BLaER1 treated with 17β-estradiol and CSF1 and Interleukin-3, amounts not matched to agents 10 nM and 100 nM (cell line): ENCODE data around the gene COX7B2.

Experiments used
- H3K27ac ChIP-seq, 11 experiments: shearing (Covaris generic); formaldehyde crosslinking; 2 replicates each; pipeline ENCODE4 v1.8.1; 2022
- H3K27me3 ChIP-seq, 11 experiments: shearing (Covaris generic); formaldehyde crosslinking; 2 replicates each; pipeline ENCODE4 v1.8.1; 2022
- H3K36me3 ChIP-seq, 11 experiments: shearing (Covaris generic); formaldehyde crosslinking; 2 replicates each; pipeline ENCODE4 v1.8.1; 2022
- H3K4me1 ChIP-seq, 10 experiments: shearing (Covaris generic); formaldehyde crosslinking; 2 replicates each; pipeline ENCODE4 v1.8.1; 2022
- H3K4me2 ChIP-seq, 11 experiments: shearing (Covaris generic); formaldehyde crosslinking; 2 replicates each; pipeline ENCODE4 v1.8.1; 2022
- H3K4me3 ChIP-seq, 10 experiments: shearing (Covaris generic); formaldehyde crosslinking; 2 replicates each; pipeline ENCODE4 v1.8.1; 2022
- H3K9ac ChIP-seq, 11 experiments: shearing (Covaris generic); formaldehyde crosslinking; 2 replicates each; pipeline ENCODE4 v1.8.1; 2022
- H3K9me3 ChIP-seq, 11 experiments: shearing (Covaris generic); formaldehyde crosslinking; replicated peaks in 1 of 11; 2 replicates each; pipeline ENCODE4 v1.8.1; 2022
- H4K20me1 ChIP-seq, 11 experiments: shearing (Covaris generic); formaldehyde crosslinking; 2 replicates each; pipeline ENCODE4 v1.8.1; 2022
- Cebpa-rat ChIP-seq, 11 experiments: shearing (Covaris generic); IDR thresholded peaks; 2 replicates each; pipeline ENCODE4 v1.8.1; 2022

The COX7B2 gene, protein sequence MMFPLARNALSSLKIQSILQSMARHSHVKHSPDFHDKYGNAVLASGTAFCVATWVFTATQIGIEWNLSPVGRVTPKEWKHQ

DNA sequence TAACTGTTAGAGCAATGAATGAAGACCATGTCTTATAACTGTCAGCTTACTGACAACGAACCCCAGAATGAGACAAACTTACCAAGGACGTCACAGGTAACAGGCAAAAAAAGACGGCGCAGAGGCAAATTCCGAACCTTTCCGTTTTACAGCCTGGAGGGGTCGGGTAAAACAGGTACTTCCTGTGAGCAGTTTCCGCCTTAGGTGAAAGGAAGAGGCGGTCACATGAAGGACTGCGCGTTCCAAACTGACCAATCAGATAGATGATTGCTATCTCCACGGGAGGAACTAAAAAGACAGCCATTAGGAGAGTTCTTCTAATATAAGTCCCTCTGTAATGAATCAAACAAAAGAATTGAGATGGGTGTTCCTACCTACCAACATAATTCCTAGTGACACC is at the start of gene COX7B2:
TSS of gene COX7B2 (minus strand) at position 168 of the 400 bp plus-strand sequence. CDS start 174,053 bp downstream, outside the sequence.
- H3K9ac ChIP-seq: no peak within 1 kb of the TSS
- H3K27ac ChIP-seq: no peak within 1 kb of the TSS
- no peak for TF ChIP-seq Cebpa-rat (IDR thresholded peaks at IDR 0.05)
- no peaks in the 10 kb centered on the region for H3K27me3 ChIP-seq
- no peaks in the 10 kb centered on the region for H3K4me1 ChIP-seq
- peaks cover 0 to 6% (median 0%) of the 10 kb centered on the region in 11 experiments; a peak in 1 of 22 replicates for H3K9me3 ChIP-seq
- no peak within 1 kb of the TSS for H3K4me2 ChIP-seq
- no peaks in the 10 kb centered on the region for H4K20me1 ChIP-seq
- no peak within 1 kb of the TSS for H3K4me3 ChIP-seq
- H3K36me3 ChIP-seq: no peaks in the 10 kb centered on the region

DNA sequence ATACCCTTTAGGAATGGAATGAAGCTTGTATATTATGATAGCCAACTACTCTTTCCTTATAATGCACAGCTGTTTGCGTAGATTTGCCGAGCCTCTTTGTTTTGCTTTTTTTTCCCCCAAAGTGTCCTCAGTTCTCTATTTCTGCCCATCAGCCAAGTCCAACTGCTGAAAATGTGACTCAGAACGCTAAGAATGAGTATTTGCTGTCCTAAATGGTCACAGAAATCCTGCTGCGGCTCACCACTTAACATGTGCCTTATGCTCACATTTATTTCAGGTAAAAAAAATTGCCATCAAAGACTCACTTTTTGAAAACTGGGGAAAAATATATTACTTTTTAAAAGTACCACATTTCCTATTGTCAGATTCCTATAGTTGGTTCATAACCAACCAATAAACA is 47.4 kb upstream of the COX7B2 start:
- no peaks in the 10 kb centered on the region for H3K9me3 ChIP-seq
- H3K27ac ChIP-seq: no peak overlapping the region
- no peaks in the 10 kb centered on the region for H3K36me3 ChIP-seq
- no peaks in the 10 kb centered on the region for H3K4me1 ChIP-seq
- no peak overlapping the region for H3K4me3 ChIP-seq
- H3K4me2 ChIP-seq: no peak overlapping the region
- H3K9ac ChIP-seq: no peak overlapping the region
- no peaks in the 10 kb centered on the region for H3K27me3 ChIP-seq
- TF ChIP-seq Cebpa-rat (IDR thresholded peaks at IDR 0.05): no peak
- H4K20me1 ChIP-seq: no peaks in the 10 kb centered on the region

- Histone ChIP-seq H4K20me1 (no peaks in the 10 kb centered on the region), H3K27ac (no peak overlapping the region), H3K9me3 (no peaks in the 10 kb centered on the region), H3K4me1 (no peaks in the 10 kb centered on the region), H3K27me3 (no peaks in the 10 kb centered on the region), H3K36me3 (no peaks in the 10 kb centered on the region), H3K4me2 (no peak overlapping the region), H3K9ac (no peak overlapping the region), H3K4me3 (no peak overlapping the region)
- no peak for TF ChIP-seq Cebpa-rat (IDR thresholded peaks at IDR 0.05)
Observed at GRCh38 chr4:46955601-46956000, 46.6 kb upstream of the COX7B2 start.

GRCh38 chr4:46954643-46955042 is 45.6 kb upstream of the COX7B2 start:
- H3K4me1 ChIP-seq: no peaks in the 10 kb centered on the region
- no peaks in the 10 kb centered on the region for H3K9me3 ChIP-seq
- no peaks in the 10 kb centered on the region for H3K27me3 ChIP-seq
- no peak overlapping the region for H3K4me3 ChIP-seq
- H3K4me2 ChIP-seq: no peak overlapping the region
- H3K9ac ChIP-seq: no peak overlapping the region
- no peaks in the 10 kb centered on the region for H4K20me1 ChIP-seq
- H3K36me3 ChIP-seq: no peaks in the 10 kb centered on the region
- TF ChIP-seq Cebpa-rat (IDR thresholded peaks at IDR 0.05): no peak
- no peak overlapping the region for H3K27ac ChIP-seq

DNA sequence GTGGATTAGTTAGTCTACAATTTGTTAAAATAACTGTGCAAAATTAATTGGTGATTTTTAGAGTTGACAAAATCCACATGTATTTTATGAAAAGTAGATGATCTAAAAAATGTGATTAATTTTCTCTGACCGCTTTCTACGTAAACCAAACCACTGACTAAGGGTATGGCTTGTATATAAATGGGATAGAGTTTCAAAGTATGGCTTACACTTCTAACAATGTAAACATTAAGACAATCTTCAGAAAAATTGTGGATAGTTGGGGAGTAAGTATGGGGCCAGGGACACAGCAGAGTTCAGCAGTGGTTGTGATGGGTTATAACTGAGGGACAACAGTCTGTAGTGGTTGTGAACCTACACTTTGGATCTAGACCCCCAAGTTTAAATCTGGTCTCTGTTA is 44.5 kb upstream of the COX7B2 start:
- Histone ChIP-seq H3K9me3 (no peaks in the 10 kb centered on the region), H3K4me1 (no peaks in the 10 kb centered on the region), H3K27ac (no peak overlapping the region), H3K9ac (no peak overlapping the region), H3K27me3 (no peaks in the 10 kb centered on the region), H3K4me3 (no peak overlapping the region), H3K36me3 (no peaks in the 10 kb centered on the region), H3K4me2 (no peak overlapping the region), H4K20me1 (no peaks in the 10 kb centered on the region)
- no peak for TF ChIP-seq Cebpa-rat (IDR thresholded peaks at IDR 0.05)

DNA sequence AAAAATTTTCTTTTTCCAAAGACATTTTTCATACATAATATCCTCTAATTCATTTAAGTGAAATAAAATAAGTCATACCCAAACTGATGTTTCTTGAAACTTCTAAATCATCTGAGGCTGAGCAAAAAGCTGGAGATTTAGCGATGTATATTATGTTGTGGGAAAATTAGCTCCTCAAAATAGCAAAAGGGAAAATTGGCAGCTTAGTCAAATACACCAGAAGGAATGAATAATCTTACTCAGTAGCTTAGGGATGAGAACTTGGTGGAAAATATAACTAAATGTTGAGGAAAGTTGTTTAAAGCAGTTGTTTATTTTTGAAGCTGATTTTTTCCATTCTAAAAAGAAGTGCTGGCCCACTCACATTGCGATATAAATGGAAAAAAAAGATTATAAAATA is 43.4 kb upstream of the COX7B2 start:
- TF ChIP-seq Cebpa-rat (IDR thresholded peaks at IDR 0.05): no peak
- Histone ChIP-seq H4K20me1 (no peaks in the 10 kb centered on the region), H3K4me3 (no peak overlapping the region), H3K9ac (no peak overlapping the region), H3K27ac (no peak overlapping the region), H3K9me3 (no peaks in the 10 kb centered on the region), H3K4me1 (peaks cover 0 to 5% (median 4%) of the 10 kb centered on the region in 10 experiments; a peak in 11 of 20 replicates), H3K36me3 (no peaks in the 10 kb centered on the region), H3K4me2 (no peak overlapping the region), H3K27me3 (no peaks in the 10 kb centered on the region)

DNA sequence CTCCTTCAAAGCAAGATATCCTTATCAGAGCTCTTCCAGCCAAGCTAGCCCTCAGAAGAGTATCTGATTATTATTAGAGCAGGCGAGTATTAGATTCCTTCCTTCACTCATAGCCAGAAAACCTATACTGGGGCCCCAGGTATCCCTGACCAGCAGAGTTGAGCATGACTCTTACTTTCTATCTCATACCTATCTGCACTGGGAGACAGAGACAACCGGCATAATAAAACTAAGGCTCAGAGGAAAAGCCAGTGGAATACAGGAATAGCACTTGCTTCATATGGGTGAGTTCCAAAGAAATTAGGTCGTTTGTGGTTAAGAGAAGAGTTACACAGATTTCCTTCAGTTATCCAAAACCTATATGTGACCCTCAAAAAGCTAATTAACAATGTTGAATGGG is 41.8 kb upstream of the COX7B2 start:
- Histone ChIP-seq H3K9ac (no peak overlapping the region), H3K9me3 (no peaks in the 10 kb centered on the region), H3K4me2 (no peak overlapping the region), H3K27ac (no peak overlapping the region), H3K4me1 (peaks cover 0 to 12% (median 9%) of the 10 kb centered on the region in 10 experiments; a peak in 12 of 20 replicates), H4K20me1 (no peaks in the 10 kb centered on the region), H3K36me3 (no peaks in the 10 kb centered on the region), H3K4me3 (no peak overlapping the region), H3K27me3 (no peaks in the 10 kb centered on the region)
- no peak for TF ChIP-seq Cebpa-rat (IDR thresholded peaks at IDR 0.05)

DNA sequence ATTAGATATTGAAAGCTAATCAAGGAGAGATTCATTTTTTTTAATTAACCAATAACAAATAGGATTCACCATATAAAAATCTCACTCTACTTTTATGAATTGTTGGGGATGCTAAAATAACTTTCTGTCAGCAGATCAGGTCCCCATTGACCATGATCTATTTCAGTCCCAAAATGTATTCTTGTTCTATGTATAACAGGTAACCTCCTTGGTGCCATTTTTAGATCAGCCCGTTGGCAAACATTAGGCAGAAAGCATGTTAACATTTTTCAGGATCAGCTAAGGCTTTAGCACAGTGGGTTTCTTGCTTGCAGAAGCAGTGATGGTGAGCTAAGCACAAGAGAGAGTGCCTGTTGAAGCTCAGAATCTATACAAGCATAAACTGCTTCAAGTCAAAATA is 40.8 kb upstream of the COX7B2 start:
- Histone ChIP-seq H3K4me1 (peaks cover 0 to 12% (median 9%) of the 10 kb centered on the region in 10 experiments; a peak in 12 of 20 replicates), H3K4me3 (no peak overlapping the region), H3K27me3 (no peaks in the 10 kb centered on the region), H4K20me1 (no peaks in the 10 kb centered on the region), H3K27ac (no peak overlapping the region), H3K36me3 (no peaks in the 10 kb centered on the region), H3K9ac (no peak overlapping the region), H3K4me2 (no peak overlapping the region), H3K9me3 (no peaks in the 10 kb centered on the region)
- TF ChIP-seq Cebpa-rat (IDR thresholded peaks at IDR 0.05): no peak

DNA sequence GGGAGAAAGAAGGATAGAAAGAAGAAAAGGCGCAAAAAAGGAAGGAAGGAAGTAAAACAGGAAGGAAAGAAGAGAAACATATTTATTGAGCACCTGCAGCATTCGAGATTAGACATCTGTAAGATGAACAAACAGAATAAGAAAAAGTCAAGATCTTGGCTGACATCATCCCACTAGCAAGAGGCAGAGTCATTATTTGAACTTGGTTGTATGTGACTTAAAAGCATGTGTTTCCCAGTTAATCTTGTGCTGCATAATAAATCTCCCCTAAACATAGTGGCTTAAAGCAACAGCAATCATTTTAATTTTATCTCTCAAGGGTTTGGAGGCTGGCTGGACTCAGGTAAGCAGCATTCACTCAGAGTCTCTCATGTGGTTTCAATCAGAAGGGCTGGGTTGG is 38.5 kb upstream of the COX7B2 start:
- H3K9ac ChIP-seq: no peak overlapping the region
- peak overlapping the region in 3 of 11 experiments; percentile 0 to 9 (median 1); a peak in 3 of 22 replicates for H3K27ac ChIP-seq
- no peak overlapping the region for H3K4me3 ChIP-seq
- H3K4me2 ChIP-seq: peak overlapping the region in 8 of 11 experiments; percentile 7 to 33 (median 20); a peak in 9 of 22 replicates
- H4K20me1 ChIP-seq: no peaks in the 10 kb centered on the region
- H3K27me3 ChIP-seq: no peaks in the 10 kb centered on the region
- H3K9me3 ChIP-seq: no peaks in the 10 kb centered on the region
- no peaks in the 10 kb centered on the region for H3K36me3 ChIP-seq
- no peak for TF ChIP-seq Cebpa-rat (IDR thresholded peaks at IDR 0.05)
- peaks cover 0 to 12% (median 9%) of the 10 kb centered on the region in 10 experiments; a peak in 12 of 20 replicates for H3K4me1 ChIP-seq

DNA sequence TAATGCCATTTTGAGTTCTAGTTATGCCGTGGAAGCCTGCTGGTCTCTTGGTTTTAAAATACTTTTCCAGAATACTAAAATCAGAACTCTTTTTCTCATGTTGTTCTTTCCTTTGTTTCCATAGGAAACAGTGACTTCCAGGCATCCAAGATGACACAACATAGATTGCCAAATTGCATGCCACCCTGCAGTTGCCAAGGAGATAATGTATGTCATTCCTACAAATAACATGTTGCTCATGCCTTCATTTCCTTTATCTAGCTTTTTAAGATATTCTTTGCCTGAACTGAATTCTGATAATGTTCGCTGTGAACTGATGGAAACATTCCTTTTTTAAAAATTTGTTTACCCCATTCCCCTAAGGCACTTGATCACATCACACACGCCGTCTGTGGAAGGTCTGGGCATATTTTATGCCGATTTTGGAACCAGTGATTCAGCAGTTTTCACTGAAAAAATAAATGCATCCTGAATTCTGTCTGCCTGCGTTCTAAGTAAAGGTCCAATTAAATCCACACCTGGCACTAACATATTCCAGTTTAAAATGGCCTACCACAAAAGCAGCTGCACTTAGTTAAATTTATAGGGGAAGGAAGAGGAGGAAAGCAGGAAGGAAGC is 38.0 kb upstream of the COX7B2 start:
- H3K4me3 ChIP-seq: no peak overlapping the region
- peak overlapping the region in 3 of 11 experiments; percentile 0 to 9 (median 1); a peak in 3 of 22 replicates for H3K27ac ChIP-seq
- TF ChIP-seq Cebpa-rat (IDR thresholded peaks at IDR 0.05): no peak
- peak overlapping the region in 9 of 11 experiments; percentile 4 to 33 (median 15); a peak in 9 of 22 replicates for H3K4me2 ChIP-seq
- H3K9ac ChIP-seq: no peak overlapping the region
- peaks cover 0 to 12% (median 9%) of the 10 kb centered on the region in 10 experiments; a peak in 12 of 20 replicates for H3K4me1 ChIP-seq
- H3K36me3 ChIP-seq: no peaks in the 10 kb centered on the region
- H3K9me3 ChIP-seq: no peaks in the 10 kb centered on the region
- no peaks in the 10 kb centered on the region for H4K20me1 ChIP-seq
- H3K27me3 ChIP-seq: no peaks in the 10 kb centered on the region
